GM15510 (cell line): ENCODE data around the gene GATB.

Experiments used
- POLR2A ChIP-seq: IDR thresholded peaks from 3 replicates; pipeline ENCODE4 v1.6.1; 2011; ENCODE audit warnings: borderline replicate concordance; ENCODE audit not compliant: insufficient read length; ENCODE audit errors: extremely low read depth

GATB gene

DNA sequence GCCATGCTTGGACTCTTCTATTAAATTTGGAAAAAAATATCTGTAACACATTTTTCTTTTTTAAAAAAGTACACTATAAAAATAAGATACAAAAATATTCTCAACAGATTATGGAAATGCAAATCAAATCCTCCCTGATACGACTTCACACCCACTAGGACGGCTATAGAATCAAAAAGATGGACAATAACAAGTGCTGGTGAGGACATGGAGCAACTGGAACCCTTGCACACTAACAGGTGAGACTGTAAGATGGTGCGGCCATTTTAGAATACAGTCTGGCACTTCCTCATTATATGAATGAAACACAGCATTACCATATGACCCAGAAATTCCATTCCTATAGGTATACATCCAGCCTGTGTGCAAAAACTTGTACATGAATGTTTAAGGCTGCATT lies 83.6 kb downstream of the GATB start:
- TF ChIP-seq POLR2A: no peak

- TF ChIP-seq POLR2A: no peak
Measured at GRCh38 chr4:151676301-151676700, 84.5 kb downstream of the GATB start.

- TF ChIP-seq POLR2A: no peak
Measured at GRCh38 chr4:151675411-151675971, 85.3 kb downstream of the GATB start.

GRCh38 chr4:151674804-151675391 lies 85.9 kb downstream of the GATB start:
- no peak for TF ChIP-seq POLR2A

DNA sequence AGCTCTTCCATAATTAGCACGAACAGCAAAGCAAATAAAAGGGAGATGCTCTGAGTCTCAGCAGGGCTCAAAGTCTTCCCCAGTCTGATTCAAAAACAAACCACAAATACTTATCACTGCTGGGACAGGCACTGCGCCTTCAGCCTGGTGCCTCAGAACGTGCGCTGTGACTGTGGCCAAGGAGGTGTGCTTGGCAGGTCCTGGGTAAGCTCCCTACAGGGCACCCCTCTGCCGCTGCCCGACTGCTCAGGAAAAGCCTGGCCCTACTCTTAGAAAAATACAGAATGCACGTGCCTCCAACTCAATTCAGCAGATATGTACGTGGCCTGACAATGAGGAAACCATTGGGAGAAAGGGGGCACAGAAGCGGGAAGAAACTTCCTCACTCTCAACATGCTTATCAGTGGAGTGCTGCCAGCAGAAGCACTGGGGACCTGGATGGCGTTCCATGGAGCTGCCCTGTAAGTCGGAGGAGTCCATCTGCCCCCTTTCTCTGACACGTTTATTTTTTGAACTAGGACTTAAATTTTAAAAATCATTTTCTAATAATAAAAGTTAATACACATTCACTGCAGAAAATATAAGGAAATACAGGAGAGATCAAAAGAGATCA lies 86.8 kb downstream of the GATB start:
- no peak for TF ChIP-seq POLR2A

- no peak for TF ChIP-seq POLR2A
Measured at GRCh38 chr4:151672996-151673395, 87.8 kb downstream of the GATB start.

DNA sequence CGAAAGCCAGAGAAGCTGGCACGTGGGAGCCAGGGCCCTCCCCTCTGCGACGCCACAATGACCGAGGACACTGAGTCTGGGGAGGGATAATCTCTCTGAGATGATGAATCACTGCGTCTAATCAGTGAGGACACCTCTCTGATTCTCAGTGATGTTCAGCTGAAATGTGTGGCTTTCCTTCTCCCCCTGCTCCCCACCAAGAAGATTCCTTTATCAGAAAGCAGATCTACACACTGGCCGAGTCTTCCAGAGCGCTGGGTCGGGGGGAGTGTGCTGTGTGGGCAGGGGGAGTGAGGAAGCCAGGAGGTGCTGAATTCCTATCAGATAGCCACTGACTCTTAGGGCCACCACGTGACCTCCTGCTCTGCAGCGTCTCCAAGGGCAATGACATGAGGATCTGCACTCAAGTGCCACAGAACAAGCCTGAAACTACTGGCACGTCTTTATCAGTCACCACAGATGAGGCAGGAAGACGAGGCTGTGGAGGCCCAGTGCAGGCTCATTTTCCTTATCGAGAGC lies 89.2 kb downstream of the GATB start:
- TF ChIP-seq POLR2A: no peak

GRCh38 chr4:151670843-151671242 lies 90.0 kb downstream of the GATB start:
- no peak for TF ChIP-seq POLR2A

DNA sequence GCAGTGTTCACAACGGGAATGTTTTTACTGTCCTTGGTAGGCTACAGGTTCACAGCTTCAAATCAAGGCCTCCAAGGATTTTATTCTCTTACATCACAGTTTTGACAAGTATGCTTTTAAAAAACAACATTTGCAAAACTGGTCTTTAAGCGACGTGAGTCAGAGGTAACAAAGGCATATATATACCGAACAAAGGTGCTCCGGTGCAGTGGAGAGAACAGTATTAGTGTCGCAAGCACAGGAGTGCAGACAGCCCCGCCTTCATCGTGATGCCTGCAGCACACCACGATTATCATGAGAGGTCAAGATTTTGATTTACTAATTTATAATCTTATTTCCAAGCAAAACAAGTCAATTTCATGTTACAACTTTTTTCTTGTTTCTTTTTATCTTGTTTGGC lies 90.8 kb downstream of the GATB start:
- TF ChIP-seq POLR2A: no peak

DNA sequence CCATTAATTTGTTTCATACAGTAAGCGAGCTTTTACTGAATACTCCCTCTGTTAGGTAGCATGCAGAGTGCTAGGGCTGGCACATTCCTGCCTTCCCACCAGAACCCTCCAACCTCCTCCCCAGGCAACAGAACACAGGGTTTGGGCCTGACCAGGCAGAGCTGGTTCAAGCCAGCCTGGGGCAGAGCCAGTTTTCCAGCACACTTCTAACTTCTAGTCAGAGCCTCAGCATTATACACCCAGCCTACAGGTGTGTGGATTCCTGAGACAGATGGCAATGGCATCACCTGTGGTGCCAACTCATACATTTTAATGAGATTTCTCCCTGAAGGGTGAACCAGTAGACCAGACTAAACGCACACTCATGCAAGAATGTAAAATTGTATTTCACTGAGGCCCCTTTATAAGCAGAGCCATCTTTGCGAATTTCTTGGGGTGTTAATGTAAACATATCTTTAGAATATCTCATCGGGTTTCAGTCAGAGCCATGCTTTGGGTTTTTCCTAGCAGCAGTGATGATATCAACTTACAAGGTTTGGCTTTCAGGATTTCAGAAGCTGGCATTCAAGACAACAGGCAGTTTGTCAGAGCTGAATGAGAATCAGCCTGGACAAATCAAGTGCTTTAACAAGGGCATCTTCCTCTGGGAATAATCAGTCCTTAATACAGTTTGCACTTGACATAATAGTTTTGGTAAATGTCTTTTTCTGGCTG lies 92.0 kb downstream of the GATB start:
- TF ChIP-seq POLR2A: no peak

DNA sequence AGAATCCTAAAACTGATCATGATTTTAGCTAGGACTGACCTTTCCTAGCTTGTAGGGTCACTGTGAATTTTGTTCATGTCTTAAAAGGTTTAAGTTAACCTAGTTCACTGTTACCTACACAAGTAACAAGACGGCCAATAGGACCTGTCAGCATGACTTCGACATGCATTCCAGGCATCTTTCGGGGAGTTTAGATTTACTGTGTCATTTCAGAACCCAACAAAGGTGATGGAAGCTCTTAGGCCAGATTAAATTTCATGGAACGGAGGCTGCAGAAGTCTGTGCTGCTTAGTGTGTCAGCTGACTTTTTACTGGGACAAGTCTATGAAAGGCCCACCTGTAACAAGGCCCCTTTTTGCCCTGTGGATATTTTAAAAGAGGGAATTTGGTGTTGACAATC lies 93.1 kb downstream of the GATB start:
- TF ChIP-seq POLR2A: no peak

DNA sequence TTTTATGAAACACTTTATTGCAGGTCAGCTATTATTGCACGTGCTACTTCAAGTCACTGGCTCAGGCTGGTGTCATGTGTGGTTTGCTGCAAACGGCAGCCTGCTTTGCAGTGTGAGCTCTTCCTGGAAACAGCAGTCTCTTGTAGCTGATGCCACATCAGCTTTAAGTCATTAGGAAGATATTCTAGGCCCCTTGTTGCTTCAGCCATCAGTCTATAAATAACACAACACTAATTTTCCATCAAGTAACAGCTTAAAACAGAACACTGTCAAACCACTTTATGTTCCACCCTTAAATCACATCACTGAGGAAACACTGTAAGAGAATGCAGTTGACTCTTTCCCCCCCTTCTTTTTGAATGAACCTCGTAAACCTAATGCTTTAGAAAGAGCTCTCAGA lies 93.8 kb downstream of the GATB start:
- TF ChIP-seq POLR2A: no peak

- TF ChIP-seq POLR2A: no peak
Measured at GRCh38 chr4:151666501-151666900, 94.3 kb downstream of the GATB start.

DNA sequence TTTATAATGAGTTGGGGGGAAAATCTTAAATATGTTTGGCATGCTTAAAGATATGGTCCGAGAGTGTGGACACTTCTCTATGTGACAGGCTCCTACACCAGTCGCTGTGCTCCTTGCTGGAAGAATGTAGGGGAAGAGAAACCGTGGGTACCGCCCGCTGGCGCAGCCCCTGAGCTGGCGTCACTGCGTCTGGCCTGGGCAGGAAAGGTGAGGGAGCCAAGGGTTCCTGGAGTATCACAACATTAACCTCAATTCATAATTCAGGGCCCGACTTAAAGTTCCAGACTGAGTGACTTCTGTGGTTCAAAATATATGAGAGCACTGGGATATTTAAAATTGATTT lies 95.1 kb downstream of the GATB start:
- TF ChIP-seq POLR2A: no peak

DNA sequence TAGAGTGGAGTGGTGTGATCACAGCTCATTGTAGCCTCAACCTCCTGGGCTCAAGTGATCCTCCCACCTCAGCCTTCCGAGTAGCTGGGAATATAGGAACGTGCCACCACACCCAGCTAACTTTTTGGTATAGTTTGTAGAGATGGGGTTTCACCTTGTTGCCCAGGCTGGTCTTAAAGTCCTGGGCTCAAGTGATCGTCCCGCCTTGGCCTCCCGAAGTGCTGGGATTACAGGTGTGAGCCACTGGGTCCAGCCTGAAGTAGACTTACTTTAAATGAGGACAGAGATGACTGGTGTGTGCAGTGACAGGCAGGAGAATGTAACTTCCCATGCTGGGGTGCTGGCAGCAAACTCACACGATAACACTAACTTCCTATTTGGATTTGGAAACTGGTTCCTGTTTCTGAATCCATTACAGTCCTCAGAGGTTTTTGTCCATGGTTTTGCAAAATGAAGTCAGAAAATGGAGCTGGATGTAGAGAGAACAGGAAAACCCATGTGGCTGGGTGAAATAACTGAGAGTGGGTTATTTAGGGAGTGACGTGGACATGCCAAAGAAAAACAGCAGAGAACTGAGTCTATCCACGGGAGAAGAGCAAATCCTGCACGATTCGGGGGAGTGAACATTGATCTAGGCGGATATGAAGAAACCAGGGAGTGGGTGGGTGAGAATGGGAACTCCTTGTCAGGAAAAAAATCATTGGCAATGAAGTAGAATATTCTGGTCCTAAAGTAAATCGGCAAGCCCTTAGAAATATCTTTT lies 95.6 kb downstream of the GATB start:
- no peak for TF ChIP-seq POLR2A
